ENCODE results near the gene CKAP2L.

The CKAP2L gene

GRCh38 chr2:112758711-112759110 is 5.7 kb downstream of the CKAP2L start:
- no peak for DNase-seq

GRCh38 chr2:112757265-112757664 is 7.1 kb downstream of the CKAP2L start:
- DNase-seq: no peak

- DNase-seq: no peak
Observed at GRCh38 chr2:112756207-112756606, 8.2 kb downstream of the CKAP2L start.

GRCh38 chr2:112755444-112755843 is 9.0 kb downstream of the CKAP2L start:
- no peak for DNase-seq

- no peak for DNase-seq
Observed at GRCh38 chr2:112754564-112754963, 9.8 kb downstream of the CKAP2L start.

- no peak for DNase-seq
Observed at GRCh38 chr2:112752667-112753066, 11.7 kb downstream of the CKAP2L start.

- no peak for DNase-seq
Observed at GRCh38 chr2:112751451-112752197, 12.8 kb downstream of the CKAP2L start.

- DNase-seq: no peak
Observed at GRCh38 chr2:112750560-112750843, 13.9 kb downstream of the CKAP2L start.

GRCh38 chr2:112749755-112750559 is 14.5 kb downstream of the CKAP2L start:
- DNase-seq: peak; percentile 28

- DNase-seq: no peak
Observed at GRCh38 chr2:112740527-112740926, 23.9 kb downstream of the CKAP2L start.

- no peak for DNase-seq
Observed at GRCh38 chr2:112737542-112738232, 26.7 kb downstream of the CKAP2L start.

GRCh38 chr2:112733871-112734270 is 30.5 kb downstream of the CKAP2L start:
- DNase-seq: no peak

- DNase-seq: no peak
Observed at GRCh38 chr2:112733456-112733855, 31.0 kb downstream of the CKAP2L start.

- no peak for DNase-seq
Observed at GRCh38 chr2:112731479-112731878, 32.9 kb downstream of the CKAP2L start.

- no peak for DNase-seq
Observed at GRCh38 chr2:112730791-112731190, 33.6 kb downstream of the CKAP2L start.

- no peak for DNase-seq
Observed at GRCh38 chr2:112730216-112730615, 34.2 kb downstream of the CKAP2L start.

- DNase-seq: no peak
Observed at GRCh38 chr2:112728378-112729175, 35.8 kb downstream of the CKAP2L start.

- no peak for DNase-seq
Observed at GRCh38 chr2:112728029-112728362, 36.4 kb downstream of the CKAP2L start.

GRCh38 chr2:112727276-112728028 is 37.0 kb downstream of the CKAP2L start:
- DNase-seq: no peak

- DNase-seq: peak; percentile 81
Observed at GRCh38 chr2:112726487-112727190, 37.8 kb downstream of the CKAP2L start.

- no peak for DNase-seq
Observed at GRCh38 chr2:112725545-112726457, 38.6 kb downstream of the CKAP2L start.
